SK-N-MC (cell line): ENCODE results near the gene EDC3.

Experiments used
- EZH2 ChIP-seq: fragments of 200-600 bp; sonication (generic); IDR thresholded peaks from one replicate; pipeline ENCODE4 v1.6.1; 2017; ENCODE audit warnings: antibody characterized with exemption
- POLR2AphosphoS5 ChIP-seq: IDR thresholded peaks from 2 replicates; pipeline ENCODE4 v1.6.1; 2012; ENCODE audit warnings: mild to moderate bottlenecking, low read depth, low read length, borderline replicate concordance

GRCh38 chr15:74646480-74646879, 49.3 kb downstream of the EDC3 start:
- TF ChIP-seq POLR2AphosphoS5 (no peak), EZH2 (no peak)
